ENCODE measurements around the gene CDC42.
"Not testable (repeated sequence)": the region's sequence is repeated elsewhere in the genome, so short reads cannot be mapped to it uniquely, and the experiment has no call there.

CDC42 gene

DNA sequence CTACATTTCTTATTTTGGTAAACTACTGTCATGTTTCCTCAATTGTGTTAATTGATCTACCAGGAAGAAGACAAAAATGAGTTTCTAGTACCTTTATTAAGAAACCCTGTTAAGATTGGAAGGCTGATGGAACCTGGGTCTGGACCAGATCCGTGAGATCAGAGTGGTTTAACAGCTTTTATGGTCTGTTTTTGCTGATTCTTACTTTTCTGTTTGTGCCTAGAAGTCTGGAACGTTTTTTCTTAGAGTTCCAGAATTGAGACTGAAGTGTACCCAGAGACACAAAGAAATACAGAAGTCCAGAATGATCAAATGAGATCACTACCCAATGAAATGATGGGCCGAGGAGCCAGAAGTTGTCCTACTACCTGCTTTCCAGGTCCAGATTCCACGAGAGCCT is 22.5 kb upstream of the CDC42 start:
- Histone ChIP-seq H3K27me3 (replicated peaks; ENCODE audit: control insufficient read depth, insufficient read depth, low read length) (no peaks in the 10 kb centered on the region), H3K4me3 (replicated peaks; ENCODE audit: low read depth, low read length) (no peak overlapping the region), H3K36me3 (ENCODE audit: control insufficient read depth, insufficient read depth, low read length) (no peaks in the 10 kb centered on the region; the same call in none of the 2 replicates)
- DNase-seq (ENCODE audit: extremely low read depth, insufficient read length), result no peak
- TF ChIP-seq, protein P1, sequence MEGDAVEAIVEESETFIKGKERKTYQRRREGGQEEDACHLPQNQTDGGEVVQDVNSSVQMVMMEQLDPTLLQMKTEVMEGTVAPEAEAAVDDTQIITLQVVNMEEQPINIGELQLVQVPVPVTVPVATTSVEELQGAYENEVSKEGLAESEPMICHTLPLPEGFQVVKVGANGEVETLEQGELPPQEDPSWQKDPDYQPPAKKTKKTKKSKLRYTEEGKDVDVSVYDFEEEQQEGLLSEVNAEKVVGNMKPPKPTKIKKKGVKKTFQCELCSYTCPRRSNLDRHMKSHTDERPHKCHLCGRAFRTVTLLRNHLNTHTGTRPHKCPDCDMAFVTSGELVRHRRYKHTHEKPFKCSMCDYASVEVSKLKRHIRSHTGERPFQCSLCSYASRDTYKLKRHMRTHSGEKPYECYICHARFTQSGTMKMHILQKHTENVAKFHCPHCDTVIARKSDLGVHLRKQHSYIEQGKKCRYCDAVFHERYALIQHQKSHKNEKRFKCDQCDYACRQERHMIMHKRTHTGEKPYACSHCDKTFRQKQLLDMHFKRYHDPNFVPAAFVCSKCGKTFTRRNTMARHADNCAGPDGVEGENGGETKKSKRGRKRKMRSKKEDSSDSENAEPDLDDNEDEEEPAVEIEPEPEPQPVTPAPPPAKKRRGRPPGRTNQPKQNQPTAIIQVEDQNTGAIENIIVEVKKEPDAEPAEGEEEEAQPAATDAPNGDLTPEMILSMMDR (IDR thresholded peaks at IDR 0.05; ENCODE audit: insufficient read depth, low read length, poor library complexity, severe bottlenecking), result no peak

DNA sequence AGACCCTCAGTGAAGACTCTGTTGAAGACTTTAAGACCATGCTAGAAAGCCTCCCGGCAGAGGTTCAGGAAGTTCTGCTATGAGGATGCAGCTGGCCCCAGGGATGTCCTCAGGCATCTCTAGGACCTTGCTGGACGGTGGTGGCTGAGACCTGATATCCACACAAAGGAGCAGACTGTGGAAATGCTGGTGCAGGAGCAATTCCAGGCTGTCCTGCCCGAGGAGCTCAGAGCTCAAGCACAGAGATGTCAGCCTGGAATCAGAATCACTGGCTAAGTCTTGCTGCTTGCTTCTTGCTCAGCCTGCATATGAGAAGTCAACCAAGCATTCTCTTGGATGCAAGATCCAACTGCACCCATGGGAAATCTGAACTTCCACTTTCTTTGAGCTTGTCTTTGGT is 22.0 kb upstream of the CDC42 start:
- H3K36me3 ChIP-seq (ENCODE audit: control insufficient read depth, insufficient read depth, low read length), result no peaks in the 10 kb centered on the region; the same call in none of the 2 replicates
- no peak overlapping the region for H3K4me3 ChIP-seq (replicated peaks; ENCODE audit: low read depth, low read length)
- DNase-seq (ENCODE audit: extremely low read depth, insufficient read length), result no peak
- TF ChIP-seq, protein P1 (IDR thresholded peaks at IDR 0.05; ENCODE audit: insufficient read depth, low read length, poor library complexity, severe bottlenecking), result no peak
- H3K27me3 ChIP-seq (replicated peaks; ENCODE audit: control insufficient read depth, insufficient read depth, low read length), result no peaks in the 10 kb centered on the region

DNA sequence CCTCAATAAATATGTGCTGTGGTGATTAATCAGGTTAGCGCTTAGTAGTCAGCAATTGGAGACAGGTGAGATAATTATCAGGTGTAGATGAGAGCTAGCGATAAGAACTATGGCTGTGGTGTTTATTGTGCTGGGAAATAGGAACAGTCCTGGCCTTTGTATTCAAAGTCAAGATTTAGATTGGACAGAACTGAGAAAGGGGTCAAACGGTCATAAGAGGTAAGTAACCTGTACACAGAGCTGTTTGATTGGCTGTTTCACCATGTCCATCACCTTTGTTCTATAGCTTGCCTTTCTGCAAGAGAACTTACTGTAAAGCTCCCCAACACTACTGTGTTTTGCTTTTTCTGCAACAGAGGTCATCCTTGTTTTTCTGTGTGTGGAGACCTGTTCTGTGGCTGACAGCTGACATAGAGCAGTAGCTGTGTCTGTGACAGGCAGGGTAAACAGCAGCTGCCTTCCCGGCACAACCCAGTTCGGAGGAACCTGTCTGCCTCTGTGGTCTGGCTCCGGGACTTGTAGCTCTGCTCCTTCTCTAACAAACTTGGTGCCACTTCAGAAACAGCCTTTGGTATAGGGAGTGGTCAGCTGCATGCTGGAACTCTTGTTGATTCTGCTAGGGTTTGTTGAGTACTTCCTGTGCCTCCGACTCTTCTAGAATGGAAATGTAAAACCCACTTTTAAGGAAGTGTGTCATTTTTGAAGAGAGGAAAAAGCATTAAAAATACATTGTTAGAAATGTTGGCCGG is 21.1 kb upstream of the CDC42 start:
- DNase-seq (ENCODE audit: extremely low read depth, insufficient read length), result no peak
- TF ChIP-seq, protein P1 (IDR thresholded peaks at IDR 0.05; ENCODE audit: insufficient read depth, low read length, poor library complexity, severe bottlenecking), result no peak
- Histone ChIP-seq H3K27me3 (replicated peaks; ENCODE audit: control insufficient read depth, insufficient read depth, low read length) (no peaks in the 10 kb centered on the region), H3K36me3 (ENCODE audit: control insufficient read depth, insufficient read depth, low read length) (no peaks in the 10 kb centered on the region; the same call in none of the 2 replicates), H3K4me3 (replicated peaks; ENCODE audit: low read depth, low read length) (no peak overlapping the region)

DNA sequence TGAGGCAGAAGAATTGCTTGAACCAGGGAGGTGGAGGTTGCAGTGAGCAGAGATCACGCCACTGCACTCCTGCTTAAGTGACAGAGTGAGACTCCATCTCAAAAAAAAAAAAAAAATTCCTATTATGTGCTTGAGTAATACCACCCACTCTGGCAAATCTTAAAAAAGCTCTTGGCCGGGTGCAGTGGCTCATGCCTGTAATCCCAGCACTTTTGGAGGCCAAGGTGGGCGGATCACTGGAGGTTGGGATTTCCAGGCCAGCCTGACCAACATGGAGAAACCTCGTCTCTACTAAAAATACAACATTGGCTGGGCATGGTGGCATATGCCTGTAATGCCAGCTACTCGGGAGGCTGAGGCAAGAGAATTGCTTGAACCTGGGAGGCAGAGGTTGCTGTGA is 17.7 kb upstream of the CDC42 start:
- H3K36me3 ChIP-seq (ENCODE audit: control insufficient read depth, insufficient read depth, low read length); H3K27me3 ChIP-seq (replicated peaks; ENCODE audit: control insufficient read depth, insufficient read depth, low read length); H3K4me3 ChIP-seq (replicated peaks; ENCODE audit: low read depth, low read length); DNase-seq (ENCODE audit: extremely low read depth, insufficient read length): not testable (repeated sequence)

DNA sequence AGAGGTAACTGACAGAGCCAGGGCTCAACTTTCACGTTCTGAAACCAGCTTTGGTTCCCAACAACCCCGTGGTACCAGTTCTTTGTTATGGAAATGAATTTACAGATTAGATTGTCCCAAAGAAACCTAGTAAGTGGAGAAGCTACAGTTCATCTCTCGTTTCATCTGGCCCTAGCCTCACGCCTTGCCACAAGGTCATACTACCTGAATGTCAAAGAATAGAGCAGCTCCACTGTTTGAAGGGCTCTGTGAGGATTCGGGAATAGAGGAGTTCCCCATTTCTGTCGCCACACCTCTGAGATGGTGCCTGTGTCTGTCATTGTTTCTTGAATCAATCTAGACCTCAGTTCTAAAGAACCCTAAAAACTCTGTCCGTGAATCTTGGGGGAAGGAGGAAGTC is 15.0 kb upstream of the CDC42 start:
- TF ChIP-seq, protein P1 (IDR thresholded peaks at IDR 0.05; ENCODE audit: insufficient read depth, low read length, poor library complexity, severe bottlenecking), result no peak
- H3K36me3 ChIP-seq (ENCODE audit: control insufficient read depth, insufficient read depth, low read length), result no peaks in the 10 kb centered on the region
- no peak for DNase-seq (ENCODE audit: extremely low read depth, insufficient read length)

DNA sequence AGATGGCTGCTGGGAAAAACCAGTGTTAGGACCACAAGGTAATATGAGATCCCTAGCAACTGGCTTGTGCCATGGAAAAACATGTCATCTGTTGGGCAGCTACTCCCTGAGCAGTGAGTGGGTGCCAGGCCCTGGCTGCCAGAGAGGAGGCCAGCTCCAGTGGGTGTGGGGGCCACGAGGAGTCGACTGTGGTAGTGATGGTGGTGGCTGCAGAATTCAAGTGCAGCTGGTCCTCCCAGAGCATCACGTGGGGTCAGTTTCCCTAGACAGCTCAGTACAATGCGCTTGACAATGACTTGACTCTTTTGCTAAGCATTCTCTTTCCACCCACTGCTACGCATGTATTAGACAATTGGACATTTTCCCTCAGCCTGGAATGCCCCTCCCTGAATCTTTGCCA is 14.5 kb upstream of the CDC42 start:
- Histone ChIP-seq H3K36me3 (ENCODE audit: control insufficient read depth, insufficient read depth, low read length) (no peaks in the 10 kb centered on the region), H3K27me3 (replicated peaks; ENCODE audit: control insufficient read depth, insufficient read depth, low read length) (no peaks in the 10 kb centered on the region), H3K4me3 (replicated peaks; ENCODE audit: low read depth, low read length) (no peak overlapping the region)
- DNase-seq (ENCODE audit: extremely low read depth, insufficient read length), result no peak
- TF ChIP-seq, protein P1 (IDR thresholded peaks at IDR 0.05; ENCODE audit: insufficient read depth, low read length, poor library complexity, severe bottlenecking), result no peak

More for the DNA sequence above, 15.0 kb upstream of the CDC42 start:
- H3K27me3 ChIP-seq (replicated peaks; ENCODE audit: control insufficient read depth, insufficient read depth, low read length), result no peaks in the 10 kb centered on the region
- no peak overlapping the region for H3K4me3 ChIP-seq (replicated peaks; ENCODE audit: low read depth, low read length)
